GM23338 (cell line): ENCODE data around the gene DLGAP4. TPM values are rescaled to one million over a fixed set of nuclear protein-coding genes. Genes with fewer than 3 reads are reported as not detected.

Source experiments
- ATAC-seq: fragments of 200-7000 bp; cut with Tn5 transposase; 3 replicates; pipeline ENCODE4 v1.9.1; 2020
- DNase-seq: peaks from one replicate; pipeline ENCODE4 v3.0.0-alpha.2; 2015; ENCODE audit warnings: low spot score
- H2AFZ ChIP-seq: fragments of 200-600 bp; sonication (generic); 2 replicates; pipeline ENCODE4 v1.8.0; 2016; ENCODE audit warnings: antibody characterized with exemption, mild to moderate bottlenecking, moderate library complexity
- H3F3A ChIP-seq: fragments of 200-600 bp; sonication (generic); replicated peaks from 2 replicates; pipeline ENCODE4 v1.8.0; 2017; ENCODE audit warnings: antibody characterized with exemption, mixed run types, low read depth
- H3K27ac ChIP-seq: fragments of 200-600 bp; sonication (generic); 2 replicates; pipeline ENCODE4 v1.6.1; 2016; ENCODE audit warnings: low read depth
- H3K27me3 ChIP-seq: fragments of 200-600 bp; sonication (generic); 2 replicates; pipeline ENCODE4 v1.8.0; 2016; ENCODE audit warnings: mild to moderate bottlenecking, mixed run types, moderate library complexity; ENCODE audit not compliant: insufficient read depth
- H3K36me3 ChIP-seq: fragments of 200-600 bp; sonication (generic); 2 replicates; pipeline ENCODE4 v1.8.0; 2016; ENCODE audit warnings: mild to moderate bottlenecking; ENCODE audit not compliant: insufficient read depth
- H3K4me1 ChIP-seq: fragments of 200-600 bp; sonication (generic); 2 replicates; pipeline ENCODE4 v1.8.0; 2016; ENCODE audit warnings: mild to moderate bottlenecking, moderate library complexity; ENCODE audit not compliant: insufficient read depth
- H3K4me2 ChIP-seq: fragments of 200-600 bp; sonication (generic); 2 replicates; pipeline ENCODE4 v1.7.1; 2017; ENCODE audit warnings: mixed run types
- H3K4me3 ChIP-seq: fragments of 200-600 bp; sonication (generic); 2 replicates; pipeline ENCODE4 v1.6.1; 2016; ENCODE audit warnings: mixed run types
- H3K79me2 ChIP-seq: fragments of 200-600 bp; sonication (generic); replicated peaks from 2 replicates; pipeline ENCODE4 v1.8.0; 2017; ENCODE audit warnings: mild to moderate bottlenecking; ENCODE audit not compliant: insufficient read depth
- H3K9me2 ChIP-seq: fragments of 200-600 bp; sonication (generic); 2 replicates; pipeline ENCODE4 v1.8.0; 2017; ENCODE audit not compliant: insufficient read depth
- H4K20me1 ChIP-seq: fragments of 200-600 bp; sonication (generic); replicated peaks from 2 replicates; pipeline ENCODE4 v1.8.0; 2017; ENCODE audit warnings: mild to moderate bottlenecking; ENCODE audit not compliant: insufficient read depth
- H3K27ac Mint-ChIP-seq: 2 replicates; pipeline ENCODE4 v1.8.0; 2020; ENCODE audit warnings: inconsistent platforms, mild to moderate bottlenecking, moderate library complexity, mixed read lengths
- H3K27me3 Mint-ChIP-seq: 3 replicates; pipeline ENCODE4 v1.8.0; 2022; ENCODE audit warnings: low read depth, mild to moderate bottlenecking, moderate library complexity, mixed read lengths, inconsistent platforms; ENCODE audit not compliant: insufficient read depth, poor library complexity
- H3K36me3 Mint-ChIP-seq: 3 replicates; pipeline ENCODE4 v1.8.0; 2021; ENCODE audit warnings: low read depth, mild to moderate bottlenecking, inconsistent platforms, moderate library complexity, mixed read lengths
- H3K4me1 Mint-ChIP-seq: 3 replicates; pipeline ENCODE4 v1.8.0; 2020; ENCODE audit warnings: mild to moderate bottlenecking, inconsistent platforms, mixed read lengths
- H3K4me3 Mint-ChIP-seq: 3 replicates; pipeline ENCODE4 v1.8.0; 2021; ENCODE audit warnings: moderate library complexity, mild to moderate bottlenecking, inconsistent platforms, mixed read lengths
- H3K9me3 Mint-ChIP-seq: 3 replicates; pipeline ENCODE4 v1.8.0; 2020; ENCODE audit warnings: moderate library complexity, mild to moderate bottlenecking, inconsistent platforms, mixed read lengths
- CTCF ChIP-seq, 2 experiments: fragments of 200-600 bp in 1 of 2; sonication (generic) in 1 of 2; conservative IDR thresholded peaks; 2 replicates each; pipeline versions ENCODE4 v1.5.1 to v1.6.1; 2016 to 2017; ENCODE audit warnings: antibody characterized with exemption in 2 of 2, low read depth in 2 of 2, mild to moderate bottlenecking in 2 of 2, moderate library complexity in 1 of 2
- ETS1 ChIP-seq: IDR thresholded peaks from 2 replicates; pipeline ENCODE4 v1.6.1; 2016; ENCODE audit warnings: antibody characterized with exemption
- EZH2 ChIP-seq: fragments of 200-600 bp; sonication (generic); IDR thresholded peaks from one replicate; pipeline ENCODE4 v1.8.0; 2017; ENCODE audit warnings: antibody characterized with exemption, mild to moderate bottlenecking, low read depth; ENCODE audit not compliant: unreplicated experiment
- EZH2phosphoT487 ChIP-seq: fragments of 200-600 bp; sonication (generic); IDR thresholded peaks from one replicate; pipeline ENCODE4 v1.8.1; 2018; ENCODE audit warnings: antibody characterized with exemption; ENCODE audit not compliant: unreplicated experiment
- JUNB ChIP-seq: IDR thresholded peaks from one replicate; pipeline ENCODE4 v1.6.1; 2016; ENCODE audit warnings: antibody characterized with exemption; ENCODE audit not compliant: unreplicated experiment
- NANOG ChIP-seq: IDR thresholded peaks from 2 replicates; pipeline ENCODE4 v1.6.1; 2016; ENCODE audit warnings: antibody characterized with exemption, borderline replicate concordance
- STAT1 ChIP-seq: IDR thresholded peaks from one replicate; pipeline ENCODE4 v1.6.1; 2016; ENCODE audit warnings: antibody characterized with exemption; ENCODE audit not compliant: unreplicated experiment
- ZNF114 ChIP-seq: fragments of 250-450 bp; sonication (Bioruptor Pico); IDR thresholded peaks from 2 replicates; pipeline ENCODE4 v1.5.0; 2020; ENCODE audit warnings: mild to moderate bottlenecking, moderate library complexity
- ZNF331 ChIP-seq: fragments of 250-450 bp; sonication (Bioruptor Pico); IDR thresholded peaks from 2 replicates; pipeline ENCODE4 v1.5.0; 2020; ENCODE audit warnings: low read depth, mild to moderate bottlenecking, moderate library complexity
- polyA plus RNA-seq: library from polyadenylated mRNA; unstranded; fragments of >200 nt; fragmentation: Nextera tagmentation; extraction: Ambion mirVana; gene quantifications from 2 replicates; pipeline ENCODE4 v1.2.1, GENCODE V29; 2016
- total RNA-seq: library from RNA; depleted of rRNA; stranded (reverse); fragments of >200 nt; shearing (Covaris generic); gene quantifications from 2 replicates; pipeline ENCODE4 v1.2.3, GENCODE V29; 2014

The DLGAP4 gene
- total and polyA plus RNA-seq, 2 experiments from 2014 or later, result 46.1 to 52.2 TPM

GRCh38 chr20:36330091-36330490 is 24.0 kb downstream of the DLGAP4 start:
- H3K9me2 ChIP-seq, result no peaks in the 10 kb centered on the region
- H3K27me3 Mint-ChIP-seq, result peaks cover 35% of the 10 kb centered on the region

GRCh38 chr20:36331209-36331608 is 25.1 kb downstream of the DLGAP4 start:
- no peak for DNase-seq
- H3K79me2 ChIP-seq, result no peaks in the 10 kb centered on the region
- peaks cover 39% of the 10 kb centered on the region for H3K27me3 Mint-ChIP-seq

More at GRCh38 chr20:36330091-36330490, 24.0 kb downstream of the DLGAP4 start:
- TF ChIP-seq EZH2phosphoT487, result no peak
- TF ChIP-seq ZNF114 (CRISPR knock-in tag), result no peak
- TF ChIP-seq JUNB, result no peak
- no peak for TF ChIP-seq STAT1
- no peak for TF ChIP-seq ZNF331
- no peak for TF ChIP-seq EZH2
- TF ChIP-seq ETS1, result no peak
- Mint-ChIP-seq H3K4me3 (no peak overlapping the region), H3K9me3 (no peaks in the 10 kb centered on the region; the same call in 2 of the 3 replicates), H3K36me3 (no peaks in the 10 kb centered on the region), H3K27ac (no peak overlapping the region), H3K4me1 (peaks cover 42% of the 10 kb centered on the region)
- Histone ChIP-seq H3K27me3 (peaks cover 30% of the 10 kb centered on the region), H3K4me2 (no peak overlapping the region), H3K4me3 (no peak overlapping the region), H4K20me1 (peaks cover 7% of the 10 kb centered on the region; the same call in 1 of the 2 replicates), H3F3A (no peaks in the 10 kb centered on the region), H3K27ac (no peak overlapping the region), H2AFZ (no peak overlapping the region), H3K36me3 (no peaks in the 10 kb centered on the region), H3K79me2 (no peaks in the 10 kb centered on the region), H3K4me1 (peaks cover 20% of the 10 kb centered on the region)
- DNase-seq, result no peak
- ATAC-seq, result no peak

More at GRCh38 chr20:36331209-36331608, 25.1 kb downstream of the DLGAP4 start:
- H3K9me3 Mint-ChIP-seq, result no peaks in the 10 kb centered on the region; the same call in 2 of the 3 replicates
- Histone ChIP-seq H4K20me1 (peaks cover 7% of the 10 kb centered on the region; the same call in 1 of the 2 replicates), H3K4me2 (no peak overlapping the region), H3K36me3 (no peaks in the 10 kb centered on the region), H3K9me2 (no peaks in the 10 kb centered on the region), H3K4me3 (no peak overlapping the region), H3K27me3 (peaks cover 30% of the 10 kb centered on the region), H3K27ac (no peak overlapping the region), H2AFZ (no peak overlapping the region), H3F3A (no peaks in the 10 kb centered on the region), H3K4me1 (peaks cover 20% of the 10 kb centered on the region)
- no peak overlapping the region for H3K27ac Mint-ChIP-seq
- H3K36me3 Mint-ChIP-seq, result no peaks in the 10 kb centered on the region
- no peak for TF ChIP-seq CTCF (conservative IDR thresholded peaks at IDR 0.05; ENCODE audit: low read depth in 2 of 2)
- TF ChIP-seq JUNB, result no peak
- no peak for TF ChIP-seq ZNF331
- TF ChIP-seq NANOG, result no peak
- H3K4me3 Mint-ChIP-seq, result no peak overlapping the region
- H3K4me1 Mint-ChIP-seq, result peaks cover 52% of the 10 kb centered on the region
- no peak for ATAC-seq
